ENCODE results near the gene SNX12.

Gene SNX12

DNA sequence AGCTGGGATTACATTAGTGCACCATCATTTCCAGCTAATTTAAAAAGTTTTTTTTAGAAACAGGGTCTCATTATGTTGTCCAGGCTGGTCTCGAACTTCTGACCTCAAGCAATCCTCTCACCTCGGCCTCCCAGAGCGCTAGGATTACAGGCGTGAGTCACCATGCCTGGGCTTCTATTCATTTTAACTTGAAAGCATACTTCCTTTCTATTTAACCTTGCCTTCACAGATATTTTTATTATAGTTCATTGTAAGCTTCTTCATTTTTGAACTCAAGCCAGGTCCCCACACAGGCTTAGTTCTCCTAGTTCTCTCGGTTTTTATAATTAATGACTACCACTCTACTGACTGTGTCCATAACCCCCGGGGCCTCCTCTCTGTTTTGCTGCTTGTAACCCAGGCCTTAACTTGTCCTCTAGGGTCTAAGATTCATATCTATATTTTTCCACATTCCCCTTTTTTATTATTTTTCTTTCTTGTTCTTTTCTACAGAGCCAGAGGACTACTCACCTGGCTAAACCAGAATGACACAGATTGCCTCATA, 50.7 kb downstream of the SNX12 start:
- no peak overlapping the region for H3K27ac ChIP-seq (ENCODE audit: extremely low read depth, low read depth, low read length)
- CTCF ChIA-PET, result interaction anchor here (1.4 kb wide), 1 partner anchor 18 kb away, joined by 3 read pairs; no protein-coding TSS in a partner anchor
- TF ChIP-seq KLF1 (tag by site-specific recombination; IDR thresholded peaks at IDR 0.05) (no peak), MZF1 (tag by site-specific recombination; IDR thresholded peaks at IDR 0.05; ENCODE audit: borderline replicate concordance) (no peak), REPIN1 (tag by site-specific recombination; IDR thresholded peaks at IDR 0.05; ENCODE audit: low read depth) (no peak), TCF7L2 (IDR thresholded peaks at IDR 0.05; ENCODE audit: borderline replicate concordance, low read depth, low read length) (no peak), ZNF600 (tag by site-specific recombination; IDR thresholded peaks at IDR 0.05) (no peak), SALL2 (tag by site-specific recombination; IDR thresholded peaks at IDR 0.05; ENCODE audit: borderline replicate concordance) (no peak), ZNF112 (tag by site-specific recombination; IDR thresholded peaks at IDR 0.05) (no peak), ZNF202 (tag by site-specific recombination; IDR thresholded peaks at IDR 0.05; ENCODE audit: borderline replicate concordance) (no peak), SETDB1 (IDR thresholded peaks at IDR 0.05; ENCODE audit: insufficient read length, low read length) (no peak), ZNF701 (tag by site-specific recombination; IDR thresholded peaks at IDR 0.05) (no peak), ZNF785 (tag by site-specific recombination; IDR thresholded peaks at IDR 0.05) (no peak), GFI1B (tag by site-specific recombination; IDR thresholded peaks at IDR 0.05) (no peak)
- TF ChIP-seq, protein P1, sequence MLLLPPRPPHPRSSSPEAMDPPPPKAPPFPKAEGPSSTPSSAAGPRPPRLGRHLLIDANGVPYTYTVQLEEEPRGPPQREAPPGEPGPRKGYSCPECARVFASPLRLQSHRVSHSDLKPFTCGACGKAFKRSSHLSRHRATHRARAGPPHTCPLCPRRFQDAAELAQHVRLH (tag by site-specific recombination; IDR thresholded peaks at IDR 0.05), result no peak
- TF ChIP-seq, protein P2, sequence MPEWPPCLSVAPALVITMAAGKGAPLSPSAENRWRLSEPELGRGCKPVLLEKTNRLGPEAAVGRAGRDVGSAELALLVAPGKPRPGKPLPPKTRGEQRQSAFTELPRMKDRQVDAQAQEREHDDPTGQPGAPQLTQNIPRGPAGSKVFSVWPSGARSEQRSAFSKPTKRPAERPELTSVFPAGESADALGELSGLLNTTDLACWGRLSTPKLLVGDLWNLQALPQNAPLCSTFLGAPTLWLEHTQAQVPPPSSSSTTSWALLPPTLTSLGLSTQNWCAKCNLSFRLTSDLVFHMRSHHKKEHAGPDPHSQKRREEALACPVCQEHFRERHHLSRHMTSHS (tag by site-specific recombination; IDR thresholded peaks at IDR 0.05), result no peak
- TF ChIP-seq, protein P3, sequence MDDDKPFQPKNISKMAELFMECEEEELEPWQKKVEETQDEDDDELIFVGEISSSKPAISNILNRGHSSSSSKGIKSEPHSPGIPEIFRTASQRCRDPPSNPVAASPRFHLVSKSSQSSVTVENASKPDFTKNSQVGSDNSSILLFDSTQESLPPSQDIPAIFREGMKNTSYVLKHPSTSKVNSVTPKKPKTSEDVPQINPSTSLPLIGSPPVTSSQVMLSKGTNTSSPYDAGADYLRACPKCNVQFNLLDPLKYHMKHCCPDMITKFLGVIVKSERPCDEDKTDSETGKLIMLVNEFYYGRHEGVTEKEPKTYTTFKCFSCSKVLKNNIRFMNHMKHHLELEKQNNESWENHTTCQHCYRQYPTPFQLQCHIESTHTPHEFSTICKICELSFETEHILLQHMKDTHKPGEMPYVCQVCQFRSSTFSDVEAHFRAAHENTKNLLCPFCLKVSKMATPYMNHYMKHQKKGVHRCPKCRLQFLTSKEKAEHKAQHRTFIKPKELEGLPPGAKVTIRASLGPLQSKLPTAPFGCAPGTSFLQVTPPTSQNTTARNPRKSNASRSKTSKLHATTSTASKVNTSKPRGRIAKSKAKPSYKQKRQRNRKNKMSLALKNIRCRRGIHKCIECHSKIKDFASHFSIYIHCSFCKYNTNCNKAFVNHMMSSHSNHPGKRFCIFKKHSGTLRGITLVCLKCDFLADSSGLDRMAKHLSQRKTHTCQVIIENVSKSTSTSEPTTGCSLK (tag by site-specific recombination; IDR thresholded peaks at IDR 0.05), result no peak
- TF ChIP-seq, protein P4, sequence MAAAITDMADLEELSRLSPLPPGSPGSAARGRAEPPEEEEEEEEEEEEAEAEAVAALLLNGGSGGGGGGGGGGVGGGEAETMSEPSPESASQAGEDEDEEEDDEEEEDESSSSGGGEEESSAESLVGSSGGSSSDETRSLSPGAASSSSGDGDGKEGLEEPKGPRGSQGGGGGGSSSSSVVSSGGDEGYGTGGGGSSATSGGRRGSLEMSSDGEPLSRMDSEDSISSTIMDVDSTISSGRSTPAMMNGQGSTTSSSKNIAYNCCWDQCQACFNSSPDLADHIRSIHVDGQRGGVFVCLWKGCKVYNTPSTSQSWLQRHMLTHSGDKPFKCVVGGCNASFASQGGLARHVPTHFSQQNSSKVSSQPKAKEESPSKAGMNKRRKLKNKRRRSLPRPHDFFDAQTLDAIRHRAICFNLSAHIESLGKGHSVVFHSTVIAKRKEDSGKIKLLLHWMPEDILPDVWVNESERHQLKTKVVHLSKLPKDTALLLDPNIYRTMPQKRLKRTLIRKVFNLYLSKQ (tag by site-specific recombination; IDR thresholded peaks at IDR 0.05; ENCODE audit: borderline replicate concordance), result no peak
- POLR2A ChIA-PET, result no interaction called here
- no peaks in the 10 kb centered on the region for H3K4me1 ChIP-seq (ENCODE audit: control insufficient read depth, insufficient read depth, low read length)
- no peaks in the 10 kb centered on the region for H3K9me3 ChIP-seq (ENCODE audit: control insufficient read depth, insufficient read depth, low read depth, low read length)
- no peaks in the 10 kb centered on the region for H3K36me3 ChIP-seq (ENCODE audit: control insufficient read depth in 2 of 2, insufficient read depth in 1 of 2, low read length in 2 of 2)
- no peak overlapping the region for H3K4me3 ChIP-seq (ENCODE audit: low read depth, low read length)

Data from HEK293 (cell line).